ENCODE measurements around the gene TMEM131L. TPM values are rescaled to one million over a fixed set of nuclear protein-coding genes. Genes with fewer than 3 reads are reported as not detected.

Gene TMEM131L
- polyA plus RNA-seq, 3 donors: 11.2 to 58.3 (median 26.0) TPM

DNA sequence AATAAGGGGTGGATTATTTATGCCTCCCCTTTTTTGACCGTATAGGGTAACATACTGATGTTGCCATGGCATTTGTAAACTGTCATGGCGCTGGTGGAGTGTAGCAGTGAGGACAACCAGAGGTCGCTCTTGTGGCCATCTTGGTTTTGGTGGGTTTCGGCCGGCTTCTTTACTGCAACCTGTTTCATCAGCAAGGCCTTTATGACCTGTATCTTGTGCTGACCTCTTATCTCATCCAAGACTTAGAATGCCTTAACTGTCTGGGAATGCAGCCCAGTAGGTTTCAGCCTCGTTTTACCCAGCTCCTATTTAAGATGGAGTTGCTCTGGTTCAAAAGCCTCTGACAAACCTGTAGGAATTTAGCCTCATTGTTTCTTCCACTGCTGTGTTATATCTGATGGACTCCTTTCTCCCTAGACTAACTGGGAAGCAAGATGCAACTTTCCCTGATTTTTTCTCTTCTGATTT, 71.4 kb downstream of the TMEM131L start:
- no peak overlapping the region for H3K4me3 ChIP-seq (replicated peaks in 1 of 3; ENCODE audit: low read depth in 2 of 3, low read length in 3 of 3)
- H3K79me2 ChIP-seq (ENCODE audit: insufficient read depth, low read length): peaks cover 93% of the 10 kb centered on the region
- no peak for DNase-seq
- H3K27me3 ChIP-seq (ENCODE audit: control insufficient read depth in 2 of 2, insufficient read depth in 2 of 2, low read length in 2 of 2): no peaks in the 10 kb centered on the region
- peaks cover 100% of the 10 kb centered on the region for H4K20me1 ChIP-seq (ENCODE audit: insufficient read depth, low read length)
- Mint-ChIP-seq H3K9me3 (no peaks in the 10 kb centered on the region), H3K36me3 (peaks cover 31 to 56% of the 10 kb centered on the region in 2 donors), H3K4me3 (no peak overlapping the region), H3K27ac (no peak overlapping the region), H3K27me3 (ENCODE audit: low read depth in 3 of 3) (peaks cover 0 to 2% (median 0%) of the 10 kb centered on the region in 3 donors), H3K4me1 (peaks cover 23% of the 10 kb centered on the region)
- WGBS (ENCODE audit: insufficient coverage): 100% methylated on average over 2 of the region's 6 CpGs
- no peak overlapping the region for H3K9ac ChIP-seq (ENCODE audit: insufficient read depth, low read length, poor library complexity, severe bottlenecking)
- H3K4me1 ChIP-seq (ENCODE audit: control insufficient read depth in 1 of 2, insufficient read depth in 2 of 2, low read length in 2 of 2): no peaks in the 10 kb centered on the region
- H3K4me2 ChIP-seq (replicated peaks; ENCODE audit: extremely low read depth, low read length, poor library complexity, severe bottlenecking): no peak overlapping the region
- no peak for TF ChIP-seq CTCF (IDR thresholded peaks at IDR 0.05)
- H3K27ac ChIP-seq (ENCODE audit: low read depth in 1 of 2, low read length in 2 of 2): peak overlapping the region in 1 of 2 donors; percentile 17
- intact Hi-C loops (cut with micrococcal nuclease): no loop called here
- no peaks in the 10 kb centered on the region for H3K9me3 ChIP-seq (replicated peaks in 1 of 2; ENCODE audit: control insufficient read depth in 1 of 2, insufficient read depth in 1 of 2, low read length in 2 of 2)
- H2AFZ ChIP-seq (ENCODE audit: insufficient read depth, low read depth, low read length, poor library complexity, severe bottlenecking): no peak overlapping the region
- H3K36me3 ChIP-seq (replicated peaks in 1 of 2; ENCODE audit: control insufficient read depth in 1 of 2, insufficient read depth in 2 of 2, low read length in 2 of 2): peaks cover under 1 to 49% of the 10 kb centered on the region in 2 donors

DNA sequence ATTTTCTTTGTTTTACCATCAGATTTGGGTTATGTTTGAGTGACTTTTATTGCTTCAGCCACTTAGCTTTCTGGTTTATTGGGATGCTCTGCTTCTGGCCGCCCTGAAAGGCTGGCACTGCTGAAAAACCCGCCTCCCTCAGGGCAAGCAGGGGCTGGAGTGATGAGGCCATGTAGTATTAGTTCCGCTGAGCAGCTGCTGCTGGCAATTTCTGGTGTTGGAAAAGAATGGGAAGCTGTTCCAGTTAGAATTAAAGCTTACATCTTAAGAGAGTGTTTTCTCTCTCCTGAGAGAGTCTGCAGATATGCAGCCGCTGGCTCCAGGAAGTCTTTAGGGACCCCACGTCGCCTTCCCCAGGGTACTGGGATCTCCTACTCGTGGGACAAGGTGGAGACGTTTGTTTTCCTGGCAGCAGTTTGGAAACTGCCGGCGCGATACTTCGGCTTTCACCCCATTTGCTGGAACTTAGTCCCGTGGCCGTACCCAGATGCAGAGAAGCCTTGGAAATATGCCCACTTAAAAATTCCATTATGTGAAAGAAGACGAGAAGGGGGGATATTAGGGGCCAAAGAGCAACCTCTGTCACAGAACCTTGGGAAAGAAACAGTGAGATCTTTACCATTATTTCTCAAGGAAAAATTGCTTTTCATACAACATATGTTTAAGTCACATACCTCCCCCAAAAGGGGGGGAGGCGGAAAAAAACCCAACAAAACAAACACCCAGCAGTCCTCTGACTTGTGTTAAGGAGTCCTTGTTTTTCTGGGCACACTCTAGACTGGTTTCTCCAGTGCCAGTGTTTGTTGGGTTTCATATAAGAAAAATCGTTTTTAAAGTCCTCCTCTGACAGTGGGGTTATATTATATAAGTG, 72.6 kb downstream of the TMEM131L start:
- Histone ChIP-seq H3K79me2 (ENCODE audit: insufficient read depth, low read length) (peaks cover 93% of the 10 kb centered on the region), H3K4me3 (replicated peaks in 1 of 3; ENCODE audit: low read depth in 2 of 3, low read length in 3 of 3) (no peak overlapping the region), H3K27ac (ENCODE audit: low read depth in 1 of 2, low read length in 2 of 2) (no peak overlapping the region), H3K9me3 (replicated peaks in 1 of 2; ENCODE audit: control insufficient read depth in 1 of 2, insufficient read depth in 1 of 2, low read length in 2 of 2) (no peaks in the 10 kb centered on the region), H3K4me2 (replicated peaks; ENCODE audit: extremely low read depth, low read length, poor library complexity, severe bottlenecking) (no peak overlapping the region), H3K36me3 (replicated peaks in 1 of 2; ENCODE audit: control insufficient read depth in 1 of 2, insufficient read depth in 2 of 2, low read length in 2 of 2) (peaks cover 3 to 49% of the 10 kb centered on the region in 2 donors), H3K4me1 (ENCODE audit: control insufficient read depth in 1 of 2, insufficient read depth in 2 of 2, low read length in 2 of 2) (no peaks in the 10 kb centered on the region), H3K27me3 (ENCODE audit: control insufficient read depth in 2 of 2, insufficient read depth in 2 of 2, low read length in 2 of 2) (no peaks in the 10 kb centered on the region), H4K20me1 (ENCODE audit: insufficient read depth, low read length) (peaks cover 100% of the 10 kb centered on the region), H3K9ac (ENCODE audit: insufficient read depth, low read length, poor library complexity, severe bottlenecking) (no peak overlapping the region), H2AFZ (ENCODE audit: insufficient read depth, low read depth, low read length, poor library complexity, severe bottlenecking) (no peak overlapping the region)
- no peak for TF ChIP-seq CTCF (IDR thresholded peaks at IDR 0.05)
- peaks cover 0 to 2% (median 0%) of the 10 kb centered on the region in 3 donors for H3K27me3 Mint-ChIP-seq (ENCODE audit: low read depth in 3 of 3)
- intact Hi-C loops (cut with micrococcal nuclease): no loop called here
- no peaks in the 10 kb centered on the region for H3K9me3 Mint-ChIP-seq
- WGBS (ENCODE audit: insufficient coverage): 93% methylated on average over 13 of the region's 17 CpGs
- no peak for DNase-seq
- peaks cover 26% of the 10 kb centered on the region for H3K4me1 Mint-ChIP-seq
- H3K36me3 Mint-ChIP-seq: peaks cover 34 to 50% of the 10 kb centered on the region in 2 donors
- H3K27ac Mint-ChIP-seq: peak overlapping the region in 1 of 7 donors; percentile 16
- H3K4me3 Mint-ChIP-seq: no peak overlapping the region

Data from CD14-positive monocyte (primary cell).